Activated CD4-positive, alpha-beta T cell treated with anti-CD3 and anti-CD28 coated beads for 36 hours (primary cell): ENCODE measurements around the gene AGPAT2. TPM values are rescaled to one million over a fixed set of nuclear protein-coding genes. Genes with fewer than 3 reads are reported as not detected.
"Not testable (repeated sequence)": the region's sequence is repeated elsewhere in the genome, so short reads cannot be mapped to it uniquely, and the experiment has no call there.

Experiments
- ATAC-seq: fragments of 200-7000 bp; cut with Tn5 transposase; one replicate; pipeline ENCODE4 v1.10.0; 2021; ENCODE audit warnings: mild to moderate bottlenecking, moderate library complexity
- CTCF ChIA-PET: fragments of 350-600 bp; sonication (Branson Sonifier 250); formaldehyde crosslinking; loops from one replicate; lab custom pipeline; 2021; ENCODE audit warnings: antibody characterized with exemption; lab: Charles Lee
- POLR2A ChIA-PET: fragments of 350-600 bp; sonication (Branson Sonifier 250); formaldehyde crosslinking; loops from one replicate; lab custom pipeline; 2021; ENCODE audit warnings: antibody characterized with exemption, inconsistent platforms; lab: Charles Lee
- DNase-seq: peaks from one replicate; pipeline ENCODE4 v3.0.0-alpha.2; 2020
- H3K27ac Mint-ChIP-seq: one replicate; pipeline ENCODE4 v1.8.0; 2021; ENCODE audit warnings: mixed read lengths
- H3K27me3 Mint-ChIP-seq: one replicate; pipeline ENCODE4 v1.8.0; 2021; ENCODE audit warnings: mixed read lengths
- H3K36me3 Mint-ChIP-seq: one replicate; pipeline ENCODE4 v1.8.0; 2021; ENCODE audit warnings: low read depth, mixed read lengths
- H3K4me1 Mint-ChIP-seq: one replicate; pipeline ENCODE4 v1.8.0; 2021; ENCODE audit warnings: mixed read lengths
- H3K4me3 Mint-ChIP-seq: one replicate; pipeline ENCODE4 v1.8.0; 2021; ENCODE audit warnings: mild to moderate bottlenecking, moderate library complexity, mixed read lengths
- H3K9me3 Mint-ChIP-seq: one replicate; pipeline ENCODE4 v1.8.0; 2021; ENCODE audit warnings: low read depth, mixed read lengths
- intact Hi-C, 2 experiments: fragments of 100-400 bp; cut with DNase I in 1 of 2; cut with micrococcal nuclease in 1 of 2; formaldehyde crosslinking; loops; one replicate each; pipeline versions ENCODE4 v1.14.2 to v1.15.1; 2022 to 2024; cut with DNase I, micrococcal nuclease
- total RNA-seq, 2 experiments: library from RNA; stranded (reverse); gene quantifications; one replicate each; pipeline ENCODE4 v1.2.3, GENCODE V29; 2021

AGPAT2 gene
- total RNA-seq, 2 experiments from 2014 or later = 9.0 to 10.4 TPM

GRCh38 chr9:136645903-136646754, 41.1 kb downstream of the AGPAT2 start:
- DNase-seq = no peak
- POLR2A ChIA-PET = no interaction called here
- H3K27ac Mint-ChIP-seq = no peak overlapping the region

GRCh38 chr9:136645352-136645902, 41.8 kb downstream of the AGPAT2 start:
- Mint-ChIP-seq H3K4me1 (no peaks in the 10 kb centered on the region), H3K27me3 (peaks cover 20% of the 10 kb centered on the region), H3K36me3 (no peaks in the 10 kb centered on the region), H3K27ac (no peak overlapping the region), H3K4me3 (no peak overlapping the region), H3K9me3 (no peaks in the 10 kb centered on the region)
- intact Hi-C loops = loop anchor here in 1 of 2 experiments (2.0 kb wide), 1 partner anchor 333 kb away; no protein-coding TSS in a partner anchor
- no peak for ATAC-seq
- POLR2A ChIA-PET = no interaction called here
- no peak for DNase-seq
- CTCF ChIA-PET = interaction anchor here (0.9 to 3.8 kb wide), 2 partner anchors 45 to 158 kb away, joined by 3 to 35 read pairs; no protein-coding TSS in a partner anchor

More at GRCh38 chr9:136645903-136646754, 41.1 kb downstream of the AGPAT2 start:
- no peak overlapping the region for H3K4me3 Mint-ChIP-seq
- H3K27me3 Mint-ChIP-seq = peaks cover 20% of the 10 kb centered on the region
- H3K9me3 Mint-ChIP-seq = no peaks in the 10 kb centered on the region
- no peak for ATAC-seq
- intact Hi-C loops = loop anchor here in 1 of 2 experiments (2.0 kb wide), 1 partner anchor 333 kb away; no protein-coding TSS in a partner anchor
- H3K4me1 Mint-ChIP-seq = no peaks in the 10 kb centered on the region
- no peaks in the 10 kb centered on the region for H3K36me3 Mint-ChIP-seq
- CTCF ChIA-PET = interaction anchor here (0.9 to 3.8 kb wide), 2 partner anchors 46 to 159 kb away, joined by 3 to 35 read pairs; no protein-coding TSS in a partner anchor

GRCh38 chr9:136644593-136645351, 42.5 kb downstream of the AGPAT2 start:
- Mint-ChIP-seq H3K9me3 (no peaks in the 10 kb centered on the region), H3K36me3 (no peaks in the 10 kb centered on the region), H3K4me1 (no peaks in the 10 kb centered on the region), H3K27me3 (peaks cover 20% of the 10 kb centered on the region), H3K4me3 (no peak overlapping the region), H3K27ac (no peak overlapping the region)
- ChIA-PET CTCF (interaction anchor here (0.7 to 3.8 kb wide), 5 partner anchors 13 to 332 kb away, joined by 3 to 35 read pairs (median 4); no protein-coding TSS in a partner anchor), POLR2A (no interaction called here)
- intact Hi-C loops = loop anchor here (1.0 to 2.0 kb wide), 3 partner anchors 159 to 332 kb away; partner anchors contain the start of gene INPP5E (in 1 of the 2)
- ATAC-seq (peak; percentile 98), DNase-seq (peak; percentile 87)

GRCh38 chr9:136644343-136644592, 43.0 kb downstream of the AGPAT2 start:
- CTCF ChIA-PET = interaction anchor here (0.7 to 3.8 kb wide), 5 partner anchors 13 to 332 kb away, joined by 3 to 35 read pairs (median 4); no protein-coding TSS in a partner anchor
- POLR2A ChIA-PET = no interaction called here
- Mint-ChIP-seq H3K27me3 (peaks cover 20% of the 10 kb centered on the region), H3K4me1 (no peaks in the 10 kb centered on the region), H3K4me3 (no peak overlapping the region), H3K9me3 (no peaks in the 10 kb centered on the region), H3K36me3 (no peaks in the 10 kb centered on the region), H3K27ac (no peak overlapping the region)
- no peak for ATAC-seq
- intact Hi-C loops = loop anchor here (1.0 to 2.0 kb wide), 3 partner anchors 159 to 331 kb away; partner anchors contain the start of gene INPP5E (in 1 of the 2)
- no peak for DNase-seq

GRCh38 chr9:136643596-136644342, 43.5 kb downstream of the AGPAT2 start:
- intact Hi-C loops = loop anchor here (1.0 to 2.0 kb wide), 3 partner anchors 158 to 331 kb away; partner anchors contain the start of gene INPP5E (in 1 of the 2)
- no peak for DNase-seq
- no peaks in the 10 kb centered on the region for H3K4me1 Mint-ChIP-seq
- ChIA-PET CTCF (interaction anchor here (0.7 to 3.8 kb wide), 6 partner anchors 12 to 331 kb away, joined by 3 to 35 read pairs (median 4); no protein-coding TSS in a partner anchor), POLR2A (no interaction called here)
- no peaks in the 10 kb centered on the region for H3K36me3 Mint-ChIP-seq
- no peak overlapping the region for H3K27ac Mint-ChIP-seq
- no peaks in the 10 kb centered on the region for H3K9me3 Mint-ChIP-seq
- H3K4me3 Mint-ChIP-seq = no peak overlapping the region
- no peak for ATAC-seq
- H3K27me3 Mint-ChIP-seq = peaks cover 18% of the 10 kb centered on the region

- Mint-ChIP-seq H3K4me1 (no peaks in the 10 kb centered on the region), H3K27me3 (peaks cover 15% of the 10 kb centered on the region), H3K27ac (no peak overlapping the region), H3K36me3 (no peaks in the 10 kb centered on the region), H3K9me3 (no peaks in the 10 kb centered on the region), H3K4me3 (no peak overlapping the region)
- intact Hi-C loops = no loop called here
- ATAC-seq = no peak
- CTCF ChIA-PET = interaction anchor here (1.0 to 3.8 kb wide), 3 partner anchors 11 to 155 kb away, joined by 4 to 35 read pairs (median 6); no protein-coding TSS in a partner anchor
- POLR2A ChIA-PET = no interaction called here
- no peak for DNase-seq
Observed at GRCh38 chr9:136642439-136642921, 44.8 kb downstream of the AGPAT2 start.

- intact Hi-C loops = no loop called here
- Mint-ChIP-seq H3K4me3 (no peak overlapping the region), H3K27me3 (peaks cover 12% of the 10 kb centered on the region), H3K4me1 (no peaks in the 10 kb centered on the region), H3K9me3 (no peaks in the 10 kb centered on the region), H3K27ac (no peak overlapping the region), H3K36me3 (no peaks in the 10 kb centered on the region)
- DNase-seq = no peak
- ChIA-PET POLR2A (no interaction called here), CTCF (interaction anchor here (0.7 kb wide), 1 partner anchor 107 kb away, joined by 4 read pairs; no protein-coding TSS in a partner anchor)
- ATAC-seq = no peak
Observed at GRCh38 chr9:136640171-136641111, 46.8 kb downstream of the AGPAT2 start.

GRCh38 chr9:136634904-136635303, 52.4 kb downstream of the AGPAT2 start:
- Mint-ChIP-seq H3K4me3 (no peak overlapping the region), H3K4me1 (no peaks in the 10 kb centered on the region), H3K27ac (no peak overlapping the region), H3K36me3 (no peaks in the 10 kb centered on the region), H3K9me3 (no peaks in the 10 kb centered on the region), H3K27me3 (no peaks in the 10 kb centered on the region)
- no peak for DNase-seq
- ATAC-seq = no peak
- intact Hi-C loops = no loop called here
- POLR2A ChIA-PET = no interaction called here
- CTCF ChIA-PET = interaction anchor here (1.0 to 1.9 kb wide), 3 partner anchors 146 to 149 kb away, joined by 3 to 8 read pairs (median 6); no protein-coding TSS in a partner anchor

- H3K9me3 Mint-ChIP-seq, POLR2A ChIA-PET, H3K4me3 Mint-ChIP-seq, H3K27me3 Mint-ChIP-seq, H3K36me3 Mint-ChIP-seq, H3K4me1 Mint-ChIP-seq, ATAC-seq, DNase-seq, intact Hi-C loops, H3K27ac Mint-ChIP-seq: not testable (repeated sequence)
- CTCF ChIA-PET = interaction anchor here (0.6 to 1.5 kb wide), 6 partner anchors 61 to 192 kb away, joined by 3 to 18 read pairs (median 5); no protein-coding TSS in a partner anchor
Observed at GRCh38 chr9:136632491-136633106, 54.7 kb downstream of the AGPAT2 start.
